Hematopoietic multipotent progenitor cell treated with erythropoietin and hydrocortisone succinate and interleukin-3 and kit ligand, for 4 days (in vitro differentiated cells): ENCODE data around the gene FBXW4.
A peak's percentile ranks its signal among the peaks of the same experiment; 100 is the strongest.

Experiments
- DNase-seq: peaks from one replicate; pipeline ENCODE4 v3.0.0-alpha.2; 2015

Gene FBXW4

GRCh38 chr10:101577121-101577871 is 117.7 kb downstream of the FBXW4 start:
- no peak for DNase-seq

GRCh38 chr10:101576211-101576863 is 118.6 kb downstream of the FBXW4 start:
- DNase-seq = peak; percentile 70

GRCh38 chr10:101575580-101576210 is 119.3 kb downstream of the FBXW4 start:
- peak; percentile 97 for DNase-seq

- no peak for DNase-seq
Measured at GRCh38 chr10:101575091-101575490, 119.9 kb downstream of the FBXW4 start.

GRCh38 chr10:101573885-101574753 is 120.9 kb downstream of the FBXW4 start:
- DNase-seq = no peak

DNA sequence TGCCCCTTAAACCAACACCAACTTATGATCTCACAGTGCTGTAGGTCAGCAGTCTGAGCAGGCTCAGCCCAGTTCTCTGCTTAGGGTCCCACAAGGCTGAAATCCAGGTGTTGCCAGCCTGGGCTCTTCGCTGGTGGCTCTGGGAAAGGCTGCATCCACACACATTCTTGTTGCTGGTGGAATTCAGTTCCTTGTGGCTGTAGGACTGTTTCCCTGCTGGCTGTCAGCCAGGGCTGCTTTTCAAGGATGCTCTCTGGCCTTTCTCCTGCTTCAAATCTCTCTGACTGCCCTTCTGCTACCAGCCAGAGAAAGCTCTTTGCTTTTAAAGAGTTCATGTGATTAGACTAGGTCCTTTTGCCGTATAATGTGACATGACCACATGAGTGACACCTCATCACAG is 122.2 kb downstream of the FBXW4 start:
- no peak for DNase-seq

- DNase-seq = no peak
Measured at GRCh38 chr10:101572126-101572525, 122.8 kb downstream of the FBXW4 start.

DNA sequence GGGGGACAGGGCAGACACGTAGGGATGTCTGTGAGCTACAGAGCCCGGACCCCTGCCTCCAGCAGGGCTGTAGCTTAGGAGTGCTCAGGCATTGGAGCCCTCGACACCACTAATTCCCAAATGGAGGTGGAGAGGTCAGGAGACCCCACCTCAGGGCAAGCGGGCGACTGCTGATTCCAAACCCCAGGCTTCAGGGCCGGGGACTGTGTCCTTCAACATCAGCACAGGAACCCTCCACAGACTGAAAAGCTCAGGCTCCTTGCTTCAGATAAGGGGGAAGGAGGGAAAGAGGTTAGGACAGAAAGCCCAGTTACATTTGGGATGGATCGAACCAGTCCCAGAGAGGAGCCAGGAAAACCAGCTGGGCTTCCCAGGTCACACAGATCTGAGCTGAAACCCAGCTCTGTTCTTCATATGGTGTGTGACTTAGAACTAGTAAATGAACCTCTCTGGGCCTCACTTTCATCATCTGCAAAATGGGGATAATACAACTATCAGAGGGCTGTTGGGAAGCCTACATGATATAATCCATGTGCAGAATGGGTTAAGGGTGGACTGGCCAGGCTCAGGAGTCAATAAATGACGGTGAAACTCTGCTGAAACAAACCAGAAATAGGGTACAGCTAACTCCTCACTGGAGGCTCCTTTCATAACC is 123.6 kb downstream of the FBXW4 start:
- no peak for DNase-seq

DNA sequence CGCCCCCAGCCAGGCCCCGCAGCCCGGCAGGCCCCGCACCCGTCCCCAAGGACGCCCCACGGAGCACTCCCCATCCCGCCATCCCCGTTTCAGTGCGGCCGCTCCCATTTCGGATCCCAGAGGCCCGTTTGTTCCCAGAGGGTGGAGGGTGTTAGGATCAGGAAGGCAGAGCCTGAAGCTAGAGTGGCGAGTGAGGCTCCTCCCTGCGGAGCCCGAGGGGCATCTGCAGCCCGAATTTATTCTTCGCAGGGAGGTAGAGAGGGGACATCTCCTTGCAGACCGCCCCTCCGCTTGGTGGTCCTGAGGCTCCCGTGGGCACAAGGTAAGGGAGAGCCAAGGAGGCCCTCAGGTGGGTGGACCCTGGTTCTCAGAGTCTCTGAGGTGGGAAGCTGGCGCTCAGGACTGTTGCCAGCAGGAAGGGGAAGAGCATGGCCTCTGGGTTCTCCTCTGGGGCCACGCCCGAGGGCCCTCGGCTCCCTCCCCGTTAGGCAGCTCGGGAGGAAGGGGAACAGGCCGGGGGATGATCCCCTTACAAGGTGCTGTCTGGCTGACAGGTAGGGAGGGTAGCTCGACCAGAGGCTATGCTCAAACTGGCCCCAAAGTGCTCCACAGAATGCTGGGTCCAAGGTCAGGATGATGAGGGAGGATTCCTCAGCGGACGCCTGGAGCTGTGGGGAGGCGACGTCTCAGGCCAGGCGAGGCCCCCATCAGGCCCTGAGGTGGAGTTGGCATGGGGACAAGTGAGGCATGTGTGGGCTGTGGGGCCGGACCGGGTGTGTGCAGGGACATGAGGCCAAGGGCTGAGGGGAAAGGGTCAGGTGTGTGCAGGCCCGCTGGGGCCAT is 124.3 kb downstream of the FBXW4 start:
- peak; percentile 61 for DNase-seq

GRCh38 chr10:101569622-101570427 is 125.1 kb downstream of the FBXW4 start:
- peak; percentile 89 for DNase-seq

DNA sequence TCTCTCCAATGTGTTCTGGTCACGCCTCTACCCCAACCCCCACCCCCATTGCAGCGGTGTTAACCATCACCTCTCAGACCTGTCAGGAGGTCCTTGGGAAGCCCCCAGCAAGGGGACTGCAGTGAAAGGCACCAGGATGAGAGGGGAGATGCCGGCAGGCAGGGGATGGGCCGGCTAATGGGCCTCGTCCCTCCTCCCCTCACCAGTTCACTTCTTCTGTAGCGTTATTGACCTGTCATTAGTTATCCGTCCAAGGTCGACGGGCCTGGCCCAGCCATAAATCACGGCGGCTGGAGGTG is 125.7 kb downstream of the FBXW4 start:
- no peak for DNase-seq

GRCh38 chr10:101568054-101568745 is 126.8 kb downstream of the FBXW4 start:
- no peak for DNase-seq

DNA sequence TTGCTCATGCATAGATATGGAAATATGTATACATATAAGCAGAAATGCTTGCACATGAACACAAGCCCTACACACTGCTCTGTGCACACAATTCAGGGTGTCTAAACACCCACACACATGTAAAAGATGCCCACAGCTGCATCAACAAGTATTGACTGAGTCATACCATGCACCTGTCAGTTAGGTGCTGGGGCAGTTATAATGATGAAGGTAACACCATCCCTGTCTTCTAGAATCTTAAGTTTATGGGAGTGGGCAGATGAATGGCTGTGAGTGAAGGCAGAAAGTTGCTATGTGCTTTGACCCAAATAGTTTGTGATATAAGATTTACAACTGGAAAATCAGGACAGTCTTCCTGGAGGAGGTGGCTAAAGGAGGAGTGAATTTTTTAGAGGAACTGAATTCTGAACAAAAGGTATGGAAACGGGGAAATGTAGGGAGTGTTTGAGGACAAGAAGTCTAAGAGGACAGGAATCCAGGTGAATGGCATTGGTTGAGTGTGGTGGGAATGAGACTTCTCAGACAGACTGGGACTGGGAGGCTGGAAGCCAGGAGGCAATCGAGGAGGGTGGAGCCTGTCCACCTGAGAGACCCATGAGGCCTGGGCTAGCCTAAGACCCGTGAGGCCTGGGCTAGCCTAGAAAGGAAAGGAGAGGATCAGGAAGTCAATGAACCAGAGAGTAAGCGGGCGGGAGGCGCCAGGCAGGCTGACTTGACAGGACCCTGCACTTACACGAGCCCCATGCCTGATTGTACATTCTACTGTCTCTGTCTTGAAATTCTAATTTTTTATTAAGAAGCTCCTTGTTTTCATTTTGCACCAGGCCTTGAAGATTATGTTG is 127.6 kb downstream of the FBXW4 start:
- no peak for DNase-seq

GRCh38 chr10:101566333-101567164 is 128.4 kb downstream of the FBXW4 start:
- peak; percentile 74 for DNase-seq

DNA sequence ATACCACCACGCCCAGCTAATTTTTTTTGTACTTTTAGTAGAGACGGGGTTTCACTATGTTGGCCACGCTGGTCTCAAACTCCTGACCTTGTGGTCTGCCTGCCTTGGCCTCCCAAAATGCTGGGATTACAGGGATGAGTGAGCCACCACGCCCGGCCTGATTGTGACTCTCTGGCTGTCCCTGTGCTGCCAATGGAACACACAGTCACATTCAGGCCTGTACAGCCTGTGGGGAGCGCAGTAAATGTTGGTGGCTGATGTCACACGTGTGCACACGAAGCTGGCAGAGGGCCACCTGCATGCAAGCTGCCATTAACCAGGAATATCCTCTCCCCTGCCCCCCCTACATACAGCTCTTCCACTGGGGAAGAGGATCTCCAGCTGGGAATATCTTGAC is 129.0 kb downstream of the FBXW4 start:
- no peak for DNase-seq

- no peak for DNase-seq
Measured at GRCh38 chr10:101565370-101565900, 129.5 kb downstream of the FBXW4 start.

GRCh38 chr10:101564490-101564991 is 130.4 kb downstream of the FBXW4 start:
- no peak for DNase-seq

GRCh38 chr10:101563497-101564040 is 131.4 kb downstream of the FBXW4 start:
- no peak for DNase-seq
